ENCODE measurements around the gene VAMP2.
"Not testable (repeated sequence)": the region's sequence is repeated elsewhere in the genome, so short reads cannot be mapped to it uniquely, and the experiment has no call there.

Gene VAMP2

GRCh38 chr17:8173056-8173870 is 10.5 kb upstream of the VAMP2 start:
- no peak for TF ChIP-seq CTCF (IDR thresholded peaks at IDR 0.05; ENCODE audit: low read depth, low read length, poor library complexity, severe bottlenecking)
- TF ChIP-seq EZH2phosphoT487 (IDR thresholded peaks at IDR 0.05; ENCODE audit: borderline replicate concordance, low read length): no peak
- H3K4me2 ChIP-seq (ENCODE audit: low read length): peak overlapping the region; percentile 87
- peaks cover 22% of the 10 kb centered on the region for H3K79me2 ChIP-seq (ENCODE audit: control insufficient read depth, low read length)
- no peaks in the 10 kb centered on the region for H3K9me2 ChIP-seq (replicated peaks; ENCODE audit: control insufficient read depth, low read length)
- H3K4me3 ChIP-seq (ENCODE audit: low read length): peak overlapping the region; percentile 92
- no peaks in the 10 kb centered on the region for H3K9me3 ChIP-seq (ENCODE audit: control insufficient read depth, insufficient read depth, low read length)
- peak overlapping the region; percentile 84 for H3K27ac ChIP-seq (ENCODE audit: low read depth, low read length)
- H3F3A ChIP-seq (ENCODE audit: control insufficient read depth, insufficient read depth): peaks cover 11% of the 10 kb centered on the region
- H3K36me3 ChIP-seq (ENCODE audit: control insufficient read depth, low read length): peaks cover 6% of the 10 kb centered on the region; the same call in 1 of the 2 replicates
- no peaks in the 10 kb centered on the region for H3K27me3 ChIP-seq (ENCODE audit: control insufficient read depth, low read length)
- H4K20me1 ChIP-seq (ENCODE audit: control insufficient read depth, insufficient read depth, low read depth, low read length): 0 out of 2 replicates have a peak, but pooled peaks cover 3% of the 10 kb centered on the region
- peaks cover 37% of the 10 kb centered on the region for H3K4me1 ChIP-seq (ENCODE audit: control insufficient read depth, low read length)

- Histone ChIP-seq H3K79me2 (ENCODE audit: control insufficient read depth, low read length) (peaks cover 13% of the 10 kb centered on the region), H3F3A (ENCODE audit: control insufficient read depth, insufficient read depth) (peaks cover 11% of the 10 kb centered on the region), H3K4me1 (ENCODE audit: control insufficient read depth, low read length) (peaks cover 25% of the 10 kb centered on the region)
- not testable (repeated sequence) for H3K36me3 ChIP-seq (ENCODE audit: control insufficient read depth, low read length); H3K9me2 ChIP-seq (replicated peaks; ENCODE audit: control insufficient read depth, low read length); H3K27me3 ChIP-seq (ENCODE audit: control insufficient read depth, low read length); H3K4me2 ChIP-seq (ENCODE audit: low read length); H3K4me3 ChIP-seq (ENCODE audit: low read length); H3K9me3 ChIP-seq (ENCODE audit: control insufficient read depth, insufficient read depth, low read length); H3K27ac ChIP-seq (ENCODE audit: low read depth, low read length); H4K20me1 ChIP-seq (ENCODE audit: control insufficient read depth, insufficient read depth, low read depth, low read length)
These were observed 7.4 kb upstream of the VAMP2 start for GRCh38 chr17:8170186-8170585.

GRCh38 chr17:8167526-8167925 is 4.8 kb upstream of the VAMP2 start:
- 0 out of 2 replicates have a peak, but pooled peaks cover 3% of the 10 kb centered on the region for H4K20me1 ChIP-seq (ENCODE audit: control insufficient read depth, insufficient read depth, low read depth, low read length)
- no peak overlapping the region for H3K27ac ChIP-seq (ENCODE audit: low read depth, low read length)
- peaks cover 8% of the 10 kb centered on the region for H3F3A ChIP-seq (ENCODE audit: control insufficient read depth, insufficient read depth)
- H3K9me2 ChIP-seq (replicated peaks; ENCODE audit: control insufficient read depth, low read length): no peaks in the 10 kb centered on the region
- no peak overlapping the region for H3K4me3 ChIP-seq (ENCODE audit: low read length)
- peaks cover 2% of the 10 kb centered on the region for H3K36me3 ChIP-seq (ENCODE audit: control insufficient read depth, low read length)
- no peak overlapping the region for H3K4me2 ChIP-seq (ENCODE audit: low read length)
- no peaks in the 10 kb centered on the region for H3K27me3 ChIP-seq (ENCODE audit: control insufficient read depth, low read length)
- peaks cover 27% of the 10 kb centered on the region for H3K4me1 ChIP-seq (ENCODE audit: control insufficient read depth, low read length)
- no peaks in the 10 kb centered on the region for H3K9me3 ChIP-seq (ENCODE audit: control insufficient read depth, insufficient read depth, low read length)
- peaks cover 6% of the 10 kb centered on the region for H3K79me2 ChIP-seq (ENCODE audit: control insufficient read depth, low read length)
- TF ChIP-seq EZH2phosphoT487 (IDR thresholded peaks at IDR 0.05; ENCODE audit: borderline replicate concordance, low read length) (no peak), CTCF (IDR thresholded peaks at IDR 0.05; ENCODE audit: low read depth, low read length, poor library complexity, severe bottlenecking) (no peak)

GRCh38 chr17:8166731-8167130 is 4.0 kb upstream of the VAMP2 start:
- H3K27ac ChIP-seq (ENCODE audit: low read depth, low read length): no peak overlapping the region
- peaks cover 10% of the 10 kb centered on the region for H3K36me3 ChIP-seq (ENCODE audit: control insufficient read depth, low read length)
- no peak overlapping the region for H3K4me2 ChIP-seq (ENCODE audit: low read length)
- H4K20me1 ChIP-seq (ENCODE audit: control insufficient read depth, insufficient read depth, low read depth, low read length): peaks cover 3% of the 10 kb centered on the region; the same call in 1 of the 2 replicates
- H3K79me2 ChIP-seq (ENCODE audit: control insufficient read depth, low read length): peaks cover 14% of the 10 kb centered on the region
- H3K9me2 ChIP-seq (replicated peaks; ENCODE audit: control insufficient read depth, low read length): no peaks in the 10 kb centered on the region
- H3K9me3 ChIP-seq (ENCODE audit: control insufficient read depth, insufficient read depth, low read length): no peaks in the 10 kb centered on the region
- TF ChIP-seq EZH2phosphoT487 (IDR thresholded peaks at IDR 0.05; ENCODE audit: borderline replicate concordance, low read length): no peak
- no peak for TF ChIP-seq CTCF (IDR thresholded peaks at IDR 0.05; ENCODE audit: low read depth, low read length, poor library complexity, severe bottlenecking)
- H3K4me1 ChIP-seq (ENCODE audit: control insufficient read depth, low read length): peaks cover 26% of the 10 kb centered on the region
- no peak overlapping the region for H3K4me3 ChIP-seq (ENCODE audit: low read length)
- H3K27me3 ChIP-seq (ENCODE audit: control insufficient read depth, low read length): no peaks in the 10 kb centered on the region
- H3F3A ChIP-seq (ENCODE audit: control insufficient read depth, insufficient read depth): peaks cover 4% of the 10 kb centered on the region
